ENCODE data around the gene NDRG4.
"Not testable (repeated sequence)": the region's sequence is repeated elsewhere in the genome, so short reads cannot be mapped to it uniquely, and the experiment has no call there.

Gene NDRG4

GRCh38 chr16:58485184-58485887 lies 14.6 kb upstream of the NDRG4 start:
- Histone ChIP-seq H3K9me3 (ENCODE audit: low read length) (no peaks in the 10 kb centered on the region), H3K4me1 (ENCODE audit: insufficient read depth, low read length) (no peaks in the 10 kb centered on the region), H3K4me3 (ENCODE audit: low read depth in 1 of 2, low read length in 2 of 2) (no peak overlapping the region), H3K9ac (ENCODE audit: low read length) (no peak overlapping the region), H3K27me3 (ENCODE audit: control insufficient read depth in 1 of 2, insufficient read depth in 2 of 2, low read length in 2 of 2) (no peaks in the 10 kb centered on the region), H3K27ac (ENCODE audit: low read depth, low read length) (no peak overlapping the region), H3K36me3 (ENCODE audit: insufficient read depth, low read length) (no peaks in the 10 kb centered on the region)

- Histone ChIP-seq H3K4me1 (ENCODE audit: insufficient read depth, low read length) (no peaks in the 10 kb centered on the region), H3K4me3 (ENCODE audit: low read depth in 1 of 2, low read length in 2 of 2) (no peak overlapping the region), H3K27ac (ENCODE audit: low read depth, low read length) (no peak overlapping the region), H3K36me3 (ENCODE audit: insufficient read depth, low read length) (no peaks in the 10 kb centered on the region), H3K27me3 (ENCODE audit: control insufficient read depth in 1 of 2, insufficient read depth in 2 of 2, low read length in 2 of 2) (no peaks in the 10 kb centered on the region), H3K9me3 (ENCODE audit: low read length) (no peaks in the 10 kb centered on the region), H3K9ac (ENCODE audit: low read length) (no peak overlapping the region)
These were observed 12.2 kb upstream of the NDRG4 start for GRCh38 chr16:58487566-58488351.

- H3K36me3 ChIP-seq (ENCODE audit: insufficient read depth, low read length): no peaks in the 10 kb centered on the region
- no peaks in the 10 kb centered on the region for H3K9me3 ChIP-seq (ENCODE audit: low read length)
- no peak overlapping the region for H3K27ac ChIP-seq (ENCODE audit: low read depth, low read length)
- no peak overlapping the region for H3K9ac ChIP-seq (ENCODE audit: low read length)
- H3K4me1 ChIP-seq (ENCODE audit: insufficient read depth, low read length): no peaks in the 10 kb centered on the region
- H3K4me3 ChIP-seq (ENCODE audit: low read depth in 1 of 2, low read length in 2 of 2): no peak overlapping the region
- no peaks in the 10 kb centered on the region for H3K27me3 ChIP-seq (ENCODE audit: control insufficient read depth in 1 of 2, insufficient read depth in 2 of 2, low read length in 2 of 2)
These were observed 11.4 kb upstream of the NDRG4 start for GRCh38 chr16:58488531-58488930.

GRCh38 chr16:58490065-58490464 lies 9.9 kb upstream of the NDRG4 start:
- Histone ChIP-seq H3K4me3 (ENCODE audit: low read depth in 1 of 2, low read length in 2 of 2) (no peak overlapping the region), H3K9me3 (ENCODE audit: low read length) (no peaks in the 10 kb centered on the region), H3K4me1 (ENCODE audit: insufficient read depth, low read length) (peaks cover 3% of the 10 kb centered on the region), H3K9ac (ENCODE audit: low read length) (no peak overlapping the region), H3K36me3 (ENCODE audit: insufficient read depth, low read length) (no peaks in the 10 kb centered on the region), H3K27me3 (ENCODE audit: control insufficient read depth in 1 of 2, insufficient read depth in 2 of 2, low read length in 2 of 2) (no peaks in the 10 kb centered on the region), H3K27ac (ENCODE audit: low read depth, low read length) (no peak overlapping the region)

GRCh38 chr16:58490539-58490938 lies 9.4 kb upstream of the NDRG4 start:
- H3K27me3 ChIP-seq (ENCODE audit: control insufficient read depth in 1 of 2, insufficient read depth in 2 of 2, low read length in 2 of 2); H3K9ac ChIP-seq (ENCODE audit: low read length); H3K4me3 ChIP-seq (ENCODE audit: low read depth in 1 of 2, low read length in 2 of 2); H3K27ac ChIP-seq (ENCODE audit: low read depth, low read length); H3K36me3 ChIP-seq (ENCODE audit: insufficient read depth, low read length); H3K9me3 ChIP-seq (ENCODE audit: low read length); H3K4me1 ChIP-seq (ENCODE audit: insufficient read depth, low read length): not testable (repeated sequence)

- Histone ChIP-seq H3K4me3 (ENCODE audit: low read depth in 1 of 2, low read length in 2 of 2) (no peak overlapping the region), H3K4me1 (ENCODE audit: insufficient read depth, low read length) (peaks cover 6% of the 10 kb centered on the region), H3K9ac (ENCODE audit: low read length) (no peak overlapping the region), H3K27me3 (ENCODE audit: control insufficient read depth in 1 of 2, insufficient read depth in 2 of 2, low read length in 2 of 2) (no peaks in the 10 kb centered on the region), H3K36me3 (ENCODE audit: insufficient read depth, low read length) (no peaks in the 10 kb centered on the region), H3K9me3 (ENCODE audit: low read length) (no peaks in the 10 kb centered on the region), H3K27ac (ENCODE audit: low read depth, low read length) (no peak overlapping the region)
These were observed 7.9 kb upstream of the NDRG4 start for GRCh38 chr16:58492066-58492465.

- Histone ChIP-seq H3K9me3 (ENCODE audit: low read length) (no peaks in the 10 kb centered on the region), H3K4me1 (ENCODE audit: insufficient read depth, low read length) (peaks cover 6% of the 10 kb centered on the region), H3K9ac (ENCODE audit: low read length) (no peak overlapping the region), H3K36me3 (ENCODE audit: insufficient read depth, low read length) (no peaks in the 10 kb centered on the region), H3K4me3 (ENCODE audit: low read depth in 1 of 2, low read length in 2 of 2) (no peak overlapping the region), H3K27ac (ENCODE audit: low read depth, low read length) (no peak overlapping the region), H3K27me3 (ENCODE audit: control insufficient read depth in 1 of 2, insufficient read depth in 2 of 2, low read length in 2 of 2) (no peaks in the 10 kb centered on the region)
These were observed 7.2 kb upstream of the NDRG4 start for GRCh38 chr16:58492735-58493134.

- H3K36me3 ChIP-seq (ENCODE audit: insufficient read depth, low read length): no peaks in the 10 kb centered on the region
- no peaks in the 10 kb centered on the region for H3K27me3 ChIP-seq (ENCODE audit: control insufficient read depth in 1 of 2, insufficient read depth in 2 of 2, low read length in 2 of 2)
- no peak overlapping the region for H3K9ac ChIP-seq (ENCODE audit: low read length)
- H3K4me3 ChIP-seq (ENCODE audit: low read depth in 1 of 2, low read length in 2 of 2): no peak overlapping the region
- H3K9me3 ChIP-seq (ENCODE audit: low read length): no peaks in the 10 kb centered on the region
- H3K4me1 ChIP-seq (ENCODE audit: insufficient read depth, low read length): peaks cover 6% of the 10 kb centered on the region
- H3K27ac ChIP-seq (ENCODE audit: low read depth, low read length): no peak overlapping the region
These were observed 6.0 kb upstream of the NDRG4 start for GRCh38 chr16:58493756-58494431.

- no peaks in the 10 kb centered on the region for H3K36me3 ChIP-seq (ENCODE audit: insufficient read depth, low read length)
- peaks cover 3% of the 10 kb centered on the region in 2 donors for H3K27me3 ChIP-seq (ENCODE audit: control insufficient read depth in 1 of 2, insufficient read depth in 2 of 2, low read length in 2 of 2)
- no peak overlapping the region for H3K9ac ChIP-seq (ENCODE audit: low read length)
- no peaks in the 10 kb centered on the region for H3K9me3 ChIP-seq (ENCODE audit: low read length)
- H3K4me3 ChIP-seq (ENCODE audit: low read depth in 1 of 2, low read length in 2 of 2): no peak overlapping the region
- H3K27ac ChIP-seq (ENCODE audit: low read depth, low read length): no peak overlapping the region
- H3K4me1 ChIP-seq (ENCODE audit: insufficient read depth, low read length): peaks cover 6% of the 10 kb centered on the region
These were observed 4.9 kb upstream of the NDRG4 start for GRCh38 chr16:58494981-58495520.

- H3K9ac ChIP-seq (ENCODE audit: low read length): no peak overlapping the region
- peaks cover 6% of the 10 kb centered on the region for H3K4me1 ChIP-seq (ENCODE audit: insufficient read depth, low read length)
- peaks cover 9% of the 10 kb centered on the region in 2 donors for H3K27me3 ChIP-seq (ENCODE audit: control insufficient read depth in 1 of 2, insufficient read depth in 2 of 2, low read length in 2 of 2)
- no peak overlapping the region for H3K4me3 ChIP-seq (ENCODE audit: low read depth in 1 of 2, low read length in 2 of 2)
- H3K9me3 ChIP-seq (ENCODE audit: low read length): no peaks in the 10 kb centered on the region
- no peak overlapping the region for H3K27ac ChIP-seq (ENCODE audit: low read depth, low read length)
- no peaks in the 10 kb centered on the region for H3K36me3 ChIP-seq (ENCODE audit: insufficient read depth, low read length)
These were observed 4.2 kb upstream of the NDRG4 start for GRCh38 chr16:58495521-58496331.

- Histone ChIP-seq H3K9ac (ENCODE audit: low read length) (no peak overlapping the region), H3K27ac (ENCODE audit: low read depth, low read length) (no peak overlapping the region), H3K9me3 (ENCODE audit: low read length) (no peaks in the 10 kb centered on the region), H3K4me3 (ENCODE audit: low read depth in 1 of 2, low read length in 2 of 2) (no peak overlapping the region), H3K27me3 (ENCODE audit: control insufficient read depth in 1 of 2, insufficient read depth in 2 of 2, low read length in 2 of 2) (peaks cover 18 to 26% of the 10 kb centered on the region in 2 donors), H3K4me1 (ENCODE audit: insufficient read depth, low read length) (peaks cover 6% of the 10 kb centered on the region), H3K36me3 (ENCODE audit: insufficient read depth, low read length) (no peaks in the 10 kb centered on the region)
These were observed 2.5 kb upstream of the NDRG4 start for GRCh38 chr16:58497468-58497867.

Data from muscle layer of colon (tissue), 2 donors.